Gastrocnemius medialis (tissue), 4 donors: Measurements from ENCODE around the gene ACADL. TPM values are rescaled to one million over a fixed set of nuclear protein-coding genes. Genes with fewer than 3 reads are reported as not detected.

Source experiments
- ATAC-seq, 2 donors: fragments of 150-250 bp; one replicate each; pipeline ENCODE4 v1.9.1; 2016
- DNase-seq, 2 donors: peaks; one replicate each; pipeline ENCODE4 v3.0.0-alpha.2; 2019
- H3K27ac ChIP-seq, 4 donors: fragments of 200-600 bp; sonication (generic); 1 replicate in 1 of 4; 2 replicates in 3 of 4; pipeline ENCODE4 v1.5.1; 2016 to 2018; ENCODE audit warnings: mild to moderate bottlenecking in 2 of 4, moderate library complexity in 1 of 4
- H3K27me3 ChIP-seq, 3 donors: fragments of 200-600 bp; sonication (generic) in 2 of 3; 1 replicate in 1 of 3; 2 replicates in 2 of 3; pipeline versions ENCODE4 v1.5.1 to v1.6.0; 2016 to 2019; ENCODE audit warnings: mild to moderate bottlenecking in 1 of 3, moderate library complexity in 1 of 3
- H3K36me3 ChIP-seq, 2 donors: fragments of 200-600 bp; sonication (generic) in 1 of 2; one replicate each; pipeline ENCODE4 v1.5.1; 2017 to 2018
- H3K4me1 ChIP-seq, 2 donors: fragments of 200-600 bp; sonication (generic) in 1 of 2; one replicate each; pipeline ENCODE4 v1.5.1; 2016 to 2017; ENCODE audit warnings: mild to moderate bottlenecking in 2 of 2
- H3K4me3 ChIP-seq, 4 donors: fragments of 200-600 bp; sonication (generic) in 3 of 4; 1 replicate in 1 of 4; 2 replicates in 3 of 4; pipeline ENCODE4 v1.5.1; 2016 to 2019; ENCODE audit warnings: mild to moderate bottlenecking in 2 of 4
- H3K9me3 ChIP-seq, 3 donors: fragments of 200-600 bp; sonication (generic) in 2 of 3; 1 replicate in 1 of 3; 2 replicates in 2 of 3; pipeline ENCODE4 v1.5.1; 2016 to 2019
- POLR2A ChIP-seq, 2 donors: fragments of 450-650 bp; IDR thresholded peaks; one replicate each; pipeline ENCODE4 v1.6.1; 2017; ENCODE audit warnings: antibody characterized with exemption in 2 of 2, mild to moderate bottlenecking in 2 of 2, moderate library complexity in 2 of 2
- in situ Hi-C, 4 donors: fragments of 200-750 bp; cut with MboI; loops; one replicate each; pipeline versions ENCODE4 v1.15.0 to v1.8.0; 2017; ENCODE audit warnings: low sequenced_read_pairs in 4 of 4
- intact Hi-C: fragments of 100-400 bp; cut with DNase I; formaldehyde crosslinking; loops from one replicate; pipeline ENCODE4 v1.15.1; 2023; ENCODE audit warnings: low total_unique reads
- total RNA-seq, 4 donors: library from RNA; depleted of rRNA; stranded (reverse); fragments of >200 nt; gene quantifications; one replicate each; pipeline versions ENCODE4 v1.1.0 to v1.2.3, GENCODE V29; 2016
- TF ChIP-seq, protein P1 (sequence below), 5 experiments: fragments of 450-650 bp in 3 of 5; fragments of 200-600 bp in 2 of 5; sonication (generic) in 2 of 5; IDR thresholded peaks in 4 of 5; conservative IDR thresholded peaks in 1 of 5; 1 replicate in 4 of 5; 2 replicates in 1 of 5; pipeline ENCODE4 v1.5.1; 2016 to 2019; ENCODE audit warnings: antibody characterized with exemption in 5 of 5, mild to moderate bottlenecking in 3 of 5, moderate library complexity in 3 of 5

The ACADL gene
- total RNA-seq, 4 donors from 2014 or later: 1.6 to 8.2 (median 5.3) TPM

DNA sequence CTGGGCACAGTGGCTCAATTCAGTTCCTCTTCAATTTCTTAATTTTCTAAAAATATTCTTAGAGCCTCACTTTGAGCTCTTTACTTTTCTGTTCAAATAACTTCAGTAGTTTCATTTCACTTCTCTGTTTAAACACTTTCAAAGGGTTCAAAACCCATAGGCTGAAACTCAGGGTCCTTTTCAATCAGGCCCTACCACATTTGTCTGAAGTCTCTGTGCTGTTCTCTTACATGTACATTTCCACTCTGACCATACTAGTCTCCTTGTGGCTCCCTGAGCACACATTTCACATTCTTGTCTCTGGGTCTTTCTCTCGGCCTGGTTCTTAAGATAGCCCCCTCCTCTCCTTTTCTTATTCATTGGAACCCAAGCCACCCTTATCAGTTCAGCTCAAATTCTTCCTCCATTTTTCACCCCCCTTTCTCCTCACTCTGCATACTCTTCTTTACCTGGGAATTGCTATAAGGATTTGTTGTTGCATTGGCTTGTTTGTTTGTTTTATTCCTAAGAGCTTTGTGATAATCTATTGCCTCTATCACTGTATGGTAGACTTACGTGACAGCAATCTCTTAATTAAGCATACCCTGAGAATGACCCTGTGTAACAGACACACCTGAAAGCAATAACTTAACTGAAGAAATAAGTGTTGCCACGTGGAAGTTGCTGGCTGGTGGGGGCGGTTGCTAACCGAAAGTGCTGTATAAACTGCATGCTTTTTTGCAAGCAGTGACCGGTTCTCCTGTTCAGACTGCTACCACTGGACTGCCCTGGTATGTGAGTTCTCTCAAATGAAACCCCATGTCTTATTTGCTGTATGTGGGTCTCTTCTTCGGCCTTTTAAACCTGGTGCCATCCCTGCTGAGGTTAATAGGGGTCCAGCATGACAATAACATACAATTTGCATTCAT, 27.7 kb upstream of the ACADL start:
- no peak for ATAC-seq
- TF ChIP-seq, protein P1, sequence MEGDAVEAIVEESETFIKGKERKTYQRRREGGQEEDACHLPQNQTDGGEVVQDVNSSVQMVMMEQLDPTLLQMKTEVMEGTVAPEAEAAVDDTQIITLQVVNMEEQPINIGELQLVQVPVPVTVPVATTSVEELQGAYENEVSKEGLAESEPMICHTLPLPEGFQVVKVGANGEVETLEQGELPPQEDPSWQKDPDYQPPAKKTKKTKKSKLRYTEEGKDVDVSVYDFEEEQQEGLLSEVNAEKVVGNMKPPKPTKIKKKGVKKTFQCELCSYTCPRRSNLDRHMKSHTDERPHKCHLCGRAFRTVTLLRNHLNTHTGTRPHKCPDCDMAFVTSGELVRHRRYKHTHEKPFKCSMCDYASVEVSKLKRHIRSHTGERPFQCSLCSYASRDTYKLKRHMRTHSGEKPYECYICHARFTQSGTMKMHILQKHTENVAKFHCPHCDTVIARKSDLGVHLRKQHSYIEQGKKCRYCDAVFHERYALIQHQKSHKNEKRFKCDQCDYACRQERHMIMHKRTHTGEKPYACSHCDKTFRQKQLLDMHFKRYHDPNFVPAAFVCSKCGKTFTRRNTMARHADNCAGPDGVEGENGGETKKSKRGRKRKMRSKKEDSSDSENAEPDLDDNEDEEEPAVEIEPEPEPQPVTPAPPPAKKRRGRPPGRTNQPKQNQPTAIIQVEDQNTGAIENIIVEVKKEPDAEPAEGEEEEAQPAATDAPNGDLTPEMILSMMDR (IDR thresholded peaks at IDR 0.05 in 4 of 5, conservative IDR thresholded peaks at IDR 0.05 in 1 of 5): no peak
- no peak for TF ChIP-seq POLR2A (IDR thresholded peaks at IDR 0.05)
- Histone ChIP-seq H3K4me1 (peaks cover 0 to 7% of the 10 kb centered on the region in 2 donors), H3K27me3 (no peaks in the 10 kb centered on the region), H3K27ac (no peak overlapping the region), H3K36me3 (no peaks in the 10 kb centered on the region), H3K4me3 (no peak overlapping the region), H3K9me3 (no peaks in the 10 kb centered on the region)
- intact Hi-C loops (no loop called here), in situ Hi-C loops (no loop called here)
- no peak for DNase-seq

GRCh38 chr2:210250622-210251021, 25.4 kb upstream of the ACADL start:
- no peaks in the 10 kb centered on the region for H3K27me3 ChIP-seq
- no peak for DNase-seq
- no peak for ATAC-seq
- no peak overlapping the region for H3K4me3 ChIP-seq
- intact Hi-C loops (no loop called here), in situ Hi-C loops (no loop called here)
- H3K4me1 ChIP-seq: peaks cover 0 to 7% of the 10 kb centered on the region in 2 donors
- no peaks in the 10 kb centered on the region for H3K36me3 ChIP-seq
- no peaks in the 10 kb centered on the region for H3K9me3 ChIP-seq
- TF ChIP-seq, protein P1 (IDR thresholded peaks at IDR 0.05 in 4 of 5, conservative IDR thresholded peaks at IDR 0.05 in 1 of 5): no peak
- no peak for TF ChIP-seq POLR2A (IDR thresholded peaks at IDR 0.05)
- no peak overlapping the region for H3K27ac ChIP-seq

GRCh38 chr2:210233487-210233886, 8.2 kb upstream of the ACADL start:
- DNase-seq (peak; percentile 14 to 60), ATAC-seq (peak; percentile 69 to 79)
- H3K36me3 ChIP-seq: no peaks in the 10 kb centered on the region
- TF ChIP-seq POLR2A (IDR thresholded peaks at IDR 0.05): no peak
- TF ChIP-seq, protein P1 (IDR thresholded peaks at IDR 0.05 in 4 of 5, conservative IDR thresholded peaks at IDR 0.05 in 1 of 5): no peak
- no peaks in the 10 kb centered on the region for H3K27me3 ChIP-seq
- no peaks in the 10 kb centered on the region for H3K9me3 ChIP-seq
- intact Hi-C loops (no loop called here), in situ Hi-C loops (no loop called here)
- no peak overlapping the region for H3K27ac ChIP-seq
- H3K4me3 ChIP-seq: no peak overlapping the region
- peaks cover 0 to 5% of the 10 kb centered on the region in 2 donors for H3K4me1 ChIP-seq

- Histone ChIP-seq H3K4me1 (peaks cover 0 to 5% of the 10 kb centered on the region in 2 donors), H3K4me3 (no peak overlapping the region), H3K36me3 (no peaks in the 10 kb centered on the region), H3K27ac (no peak overlapping the region), H3K27me3 (no peaks in the 10 kb centered on the region), H3K9me3 (no peaks in the 10 kb centered on the region)
- in situ Hi-C loops (no loop called here), intact Hi-C loops (no loop called here)
- TF ChIP-seq, protein P1 (IDR thresholded peaks at IDR 0.05 in 4 of 5, conservative IDR thresholded peaks at IDR 0.05 in 1 of 5): no peak
- TF ChIP-seq POLR2A (IDR thresholded peaks at IDR 0.05): no peak
- DNase-seq (no peak), ATAC-seq (no peak)
Observed at GRCh38 chr2:210230984-210231383, 5.7 kb upstream of the ACADL start.
